Myocyte (in vitro differentiated cells): ENCODE data around the gene CMC1. TPM values are rescaled to one million over a fixed set of nuclear protein-coding genes. Genes with fewer than 3 reads are reported as not detected.

Experiments used
- DNase-seq: peaks from one replicate; pipeline ENCODE4 v3.0.0-alpha.2; 2012; ENCODE audit warnings: low read depth
- total RNA-seq: library from RNA; depleted of rRNA; stranded (reverse); fragments of >200 nt; gene quantifications from 2 replicates; pipeline ENCODE4 v1.2.3, GENCODE V29; 2014

The CMC1 gene
- total RNA-seq, 1 donor from 2014 or later, result 13.7 TPM

DNA sequence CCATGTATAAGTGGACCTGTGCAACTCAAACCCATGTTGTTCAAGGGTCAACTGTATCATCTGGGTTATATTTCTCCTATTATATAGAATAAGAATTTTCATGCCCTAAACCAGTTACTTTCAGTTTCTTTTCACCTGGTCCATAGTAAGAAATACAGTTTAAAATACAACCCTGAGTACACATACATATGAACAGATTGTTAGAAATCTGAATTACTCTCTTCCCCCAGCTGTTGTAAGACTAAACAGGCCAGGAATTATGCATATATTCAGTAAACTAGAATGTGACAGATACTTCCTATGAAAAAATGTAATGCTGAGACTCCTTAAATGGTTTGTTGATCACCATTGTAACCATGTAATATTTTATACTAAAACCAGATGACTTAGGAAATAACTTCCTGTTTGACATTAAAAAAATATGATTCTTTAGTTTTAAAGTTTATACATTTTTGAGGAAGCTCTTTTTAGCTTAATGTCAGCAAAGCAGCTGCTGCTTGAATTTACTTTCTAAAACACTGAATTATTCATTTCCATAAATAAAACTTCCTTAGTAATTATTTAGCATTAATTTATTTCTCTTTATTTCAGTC is 54.6 kb downstream of the CMC1 start:
- no peak for DNase-seq

DNA sequence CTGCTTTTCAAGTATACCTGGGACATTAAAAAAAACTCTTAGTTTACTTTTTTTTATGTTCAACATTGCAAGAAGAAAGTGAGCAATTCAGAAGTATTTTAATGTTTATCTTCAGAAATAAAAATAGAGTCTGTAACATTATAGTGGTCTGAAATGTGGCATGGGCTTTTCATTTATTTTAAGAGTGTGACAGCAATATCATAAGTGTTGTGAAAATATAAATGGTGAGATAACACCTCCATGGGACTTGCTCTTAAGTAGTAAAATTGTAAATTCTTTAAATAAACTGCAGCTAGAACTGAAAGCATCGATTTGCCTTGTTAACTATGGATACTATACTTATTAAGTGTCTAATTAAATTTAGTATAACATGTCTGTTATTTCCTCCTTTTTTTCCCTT is 58.3 kb downstream of the CMC1 start:
- no peak for DNase-seq

DNA sequence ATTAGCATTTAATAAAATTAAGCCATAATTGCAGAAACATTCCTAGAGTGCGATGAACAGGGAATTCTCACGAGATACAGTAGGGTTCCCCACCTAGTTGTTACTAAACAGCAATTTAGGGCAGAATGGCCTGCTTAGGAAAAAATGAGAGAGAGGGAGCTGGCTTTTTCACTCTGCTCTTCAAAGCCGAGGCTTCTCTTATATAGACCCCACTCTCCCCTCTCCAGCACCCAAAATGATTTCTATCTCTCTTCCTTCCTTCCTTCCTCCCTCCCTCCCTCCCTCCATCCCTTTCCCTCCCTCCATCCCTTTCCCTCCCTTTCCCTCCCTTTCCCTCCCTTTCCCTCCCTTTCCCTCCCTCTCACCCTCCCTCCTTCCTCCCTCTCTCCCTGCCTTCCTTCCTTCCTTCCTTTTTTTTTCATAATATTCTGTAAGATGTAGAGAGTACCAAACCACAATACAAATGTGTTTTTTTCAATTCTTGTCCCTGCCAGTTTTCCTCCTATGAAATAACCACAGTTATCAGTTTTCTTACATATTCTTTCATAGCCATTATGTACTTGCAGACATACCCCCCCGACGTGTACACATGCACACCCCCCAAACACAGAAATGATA is 59.0 kb downstream of the CMC1 start:
- DNase-seq, result no peak

DNA sequence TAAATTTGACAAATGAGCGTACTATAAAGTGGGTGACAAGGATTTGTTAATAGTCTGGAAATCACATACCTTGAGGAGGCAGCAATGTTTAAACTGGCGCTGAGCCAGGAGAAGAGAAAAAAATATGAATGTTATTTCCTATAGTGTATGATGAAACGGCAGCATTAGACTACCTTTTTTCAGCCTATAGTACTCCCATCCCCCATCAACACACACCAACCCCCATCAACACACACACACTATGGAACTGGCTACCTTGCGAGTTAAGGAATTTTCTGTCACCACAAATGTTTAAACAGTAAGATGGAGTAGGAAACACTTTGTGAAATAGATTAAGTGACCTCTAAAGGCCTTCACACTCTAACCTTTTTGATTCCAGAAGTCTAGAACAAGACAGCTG is 60.3 kb downstream of the CMC1 start:
- no peak for DNase-seq

DNA sequence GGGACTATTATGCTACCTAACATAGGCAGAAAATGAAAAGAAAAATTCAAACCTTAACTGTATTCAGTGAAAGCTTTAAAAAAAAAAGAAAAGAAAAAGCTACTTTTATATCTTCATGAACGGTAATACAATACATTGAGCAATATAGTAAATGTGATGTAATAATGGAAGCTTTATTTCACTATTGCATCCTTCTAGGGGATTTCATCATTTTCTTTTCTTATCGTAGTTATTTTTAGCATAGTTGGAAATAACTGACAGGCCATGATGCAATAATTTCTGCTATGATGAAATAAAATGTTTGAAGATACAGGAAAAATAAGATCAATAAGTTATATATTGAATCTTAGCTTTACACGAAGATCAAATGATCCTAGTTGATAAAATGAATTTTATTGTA is 66.8 kb downstream of the CMC1 start:
- DNase-seq, result no peak

DNA sequence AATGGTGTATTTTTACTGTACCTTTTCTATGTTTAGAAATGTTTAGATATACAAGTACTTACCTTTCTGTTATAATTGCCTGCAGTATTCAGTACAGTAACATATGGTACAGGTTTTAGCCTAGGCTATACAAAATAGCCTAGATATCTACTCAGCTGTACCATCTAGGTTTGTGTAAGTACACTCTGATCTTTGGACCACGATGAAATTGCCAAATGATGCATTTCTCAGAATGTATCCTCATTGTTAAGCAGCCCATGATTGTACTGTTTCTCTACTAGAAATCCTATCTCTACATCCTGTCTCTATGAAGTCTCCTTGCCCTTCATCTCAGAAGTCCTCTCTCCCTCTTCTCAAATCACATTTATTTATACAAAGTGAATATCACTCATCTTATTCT is 74.3 kb downstream of the CMC1 start:
- no peak for DNase-seq

DNA sequence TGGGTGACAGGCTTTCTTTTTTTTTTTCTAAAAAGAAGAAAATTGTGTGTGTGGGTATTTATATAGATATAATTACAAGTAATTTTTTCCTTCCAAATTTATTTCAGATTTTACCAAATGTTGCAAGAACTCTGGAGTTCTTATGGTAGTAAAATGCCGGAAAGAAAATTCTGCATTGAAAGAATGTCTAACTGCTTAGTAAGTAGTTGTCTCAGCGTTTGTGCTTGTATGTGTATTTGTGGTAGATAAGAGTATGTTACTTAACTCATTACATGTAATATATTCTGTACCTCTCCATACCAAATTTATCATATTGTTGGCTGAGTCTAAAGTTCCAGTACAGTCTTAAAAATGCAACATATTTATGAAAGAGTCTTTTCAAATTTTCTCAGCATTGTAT is 74.8 kb downstream of the CMC1 start:
- no peak for DNase-seq

DNA sequence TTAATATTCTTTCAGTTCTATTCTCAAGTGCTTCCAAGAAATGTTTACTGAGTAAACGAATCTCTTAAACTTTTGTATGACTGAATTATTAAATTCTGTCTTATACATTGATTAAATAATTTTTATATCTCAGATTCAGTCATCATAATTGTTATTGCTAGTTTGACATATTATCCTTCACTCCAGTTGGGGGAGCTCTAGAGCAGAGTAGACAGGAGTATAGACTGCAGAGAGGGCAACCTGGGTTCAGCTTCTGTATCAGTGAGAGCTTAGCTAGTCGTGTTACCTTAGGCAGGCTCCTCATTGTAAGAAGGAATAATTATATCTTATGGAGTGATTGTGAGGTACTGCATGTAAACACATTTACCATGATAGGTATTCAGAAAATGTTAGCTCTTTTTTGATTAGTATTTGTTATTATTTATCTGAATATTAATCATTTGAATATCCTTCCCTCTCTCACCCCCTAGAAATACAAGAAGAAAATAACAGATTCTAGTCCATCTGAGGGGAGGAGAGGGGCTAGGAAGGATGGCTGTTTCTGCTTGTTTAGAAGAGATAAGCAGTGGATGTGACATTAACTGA is 76.1 kb downstream of the CMC1 start:
- DNase-seq, result peak; percentile 59

DNA sequence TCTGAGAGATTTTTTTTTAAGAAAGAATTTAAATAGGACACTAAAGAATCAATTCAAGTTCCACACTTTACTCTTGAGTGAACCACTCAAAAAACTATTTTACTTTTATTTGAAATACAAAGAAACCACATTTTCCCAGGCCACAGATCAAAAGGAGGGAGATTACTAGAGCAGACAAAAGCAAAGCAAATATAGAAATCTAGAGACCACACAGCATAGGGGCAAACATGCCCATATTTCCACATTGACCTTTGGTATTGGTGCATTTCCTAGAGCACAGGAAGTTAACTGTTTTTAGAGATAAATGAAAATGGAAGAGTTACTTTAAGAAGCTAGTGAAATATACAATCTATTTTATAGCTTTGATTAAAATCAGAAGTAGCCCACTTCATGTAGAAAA is 79.6 kb downstream of the CMC1 start:
- DNase-seq, result no peak

DNA sequence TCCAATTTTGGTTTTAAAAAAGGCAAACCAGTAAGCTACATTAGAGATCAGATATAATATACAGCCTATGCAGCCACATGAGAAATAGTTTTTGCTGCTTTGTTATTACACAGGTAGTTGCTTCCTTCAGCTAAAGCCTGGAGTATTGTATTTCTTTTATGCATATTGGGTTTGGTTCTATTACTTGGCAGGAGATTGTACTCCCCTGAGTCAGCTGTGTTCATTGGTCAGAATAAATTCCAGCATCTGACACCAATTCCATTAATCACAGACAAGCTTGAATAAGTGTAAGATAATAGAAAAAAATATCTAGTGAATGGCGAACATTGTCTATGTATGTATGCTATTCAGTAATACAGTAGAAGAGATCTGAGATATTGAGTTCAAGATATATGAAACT is 81.0 kb downstream of the CMC1 start:
- peak; percentile 28 for DNase-seq

DNA sequence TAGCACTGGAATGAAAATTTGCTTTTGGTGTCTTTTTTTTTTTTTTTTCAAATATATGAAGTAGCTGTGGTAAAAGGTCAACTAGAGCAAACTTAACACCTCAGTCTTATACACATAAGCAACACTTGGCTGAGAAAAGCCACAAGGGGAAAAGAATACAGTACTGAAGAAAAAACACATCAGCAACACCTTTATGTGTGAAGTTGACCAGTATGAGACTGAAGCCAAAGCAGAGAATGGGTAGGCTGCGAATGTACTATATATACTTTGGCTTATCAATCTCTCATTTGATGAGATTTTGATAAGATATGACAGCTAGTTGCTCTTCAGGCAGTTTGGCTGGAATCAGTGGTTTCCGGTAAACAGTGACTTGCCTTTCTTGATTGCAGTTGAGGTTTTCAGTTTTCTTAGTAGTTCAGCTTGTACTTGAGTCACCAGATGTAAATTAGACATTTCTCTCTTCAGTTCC is 85.1 kb downstream of the CMC1 start:
- no peak for DNase-seq

DNA sequence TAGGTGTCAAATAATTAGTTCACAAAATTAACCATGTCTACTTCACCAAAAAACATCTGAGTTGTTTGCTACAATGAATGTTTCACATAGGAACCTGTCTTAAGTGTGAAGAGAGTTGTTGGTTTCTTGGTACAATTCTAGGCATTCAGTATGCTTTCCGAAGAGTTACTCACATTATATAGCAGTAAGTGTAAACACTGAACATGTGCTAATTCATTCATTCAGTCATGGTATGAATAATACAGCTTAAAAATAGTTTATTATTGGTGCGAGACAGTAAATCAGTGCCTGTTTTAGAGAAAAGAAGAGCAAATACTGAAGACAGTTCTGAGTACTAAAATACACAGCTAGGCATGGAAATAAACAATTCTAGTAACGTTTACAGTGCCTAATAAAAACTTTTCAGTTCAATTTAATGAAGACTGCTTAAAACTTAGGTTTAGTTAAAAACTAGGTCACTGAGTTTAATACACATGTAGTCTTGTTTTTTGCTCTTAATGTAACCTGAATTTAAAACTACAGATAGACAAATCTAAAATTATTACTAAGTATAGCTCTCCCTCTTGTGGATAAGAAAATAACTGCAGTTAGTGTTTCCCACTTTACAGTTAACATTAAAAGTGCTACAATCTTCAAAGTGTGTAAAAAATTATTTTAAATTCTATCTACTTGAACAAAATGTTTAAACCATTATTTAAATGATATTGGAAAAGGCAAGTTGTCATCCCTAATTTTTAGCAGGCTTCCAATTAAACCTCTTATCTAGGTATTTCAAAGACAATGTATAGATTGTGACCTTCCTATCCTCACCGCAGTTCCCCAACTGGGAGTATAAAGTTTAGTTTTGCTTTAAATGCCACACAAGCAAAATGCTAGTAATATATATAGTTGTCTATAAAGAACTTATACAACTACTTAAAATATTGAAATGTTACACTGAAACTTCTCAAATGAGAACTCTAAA is 87.1 kb downstream of the CMC1 start:
- DNase-seq, result peak; percentile 37

DNA sequence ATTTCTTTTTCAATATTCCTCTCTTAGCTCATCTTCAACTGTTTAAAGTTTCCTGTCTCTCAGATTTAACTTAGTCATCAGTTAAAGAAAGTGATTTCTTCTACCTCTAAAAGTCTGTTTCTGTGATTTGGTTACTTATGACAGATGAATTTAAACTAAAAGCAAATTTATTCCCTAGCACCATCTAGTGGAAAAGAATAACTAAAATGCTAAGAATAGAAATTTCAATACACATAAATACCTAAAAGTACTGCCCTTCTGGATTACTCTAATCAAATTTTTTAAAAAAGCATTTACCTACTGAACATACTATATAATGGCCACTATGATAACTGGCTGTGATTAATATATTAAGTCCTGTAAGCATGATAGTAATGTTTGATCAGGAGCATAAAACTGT is 93.1 kb downstream of the CMC1 start:
- peak; percentile 6 for DNase-seq

DNA sequence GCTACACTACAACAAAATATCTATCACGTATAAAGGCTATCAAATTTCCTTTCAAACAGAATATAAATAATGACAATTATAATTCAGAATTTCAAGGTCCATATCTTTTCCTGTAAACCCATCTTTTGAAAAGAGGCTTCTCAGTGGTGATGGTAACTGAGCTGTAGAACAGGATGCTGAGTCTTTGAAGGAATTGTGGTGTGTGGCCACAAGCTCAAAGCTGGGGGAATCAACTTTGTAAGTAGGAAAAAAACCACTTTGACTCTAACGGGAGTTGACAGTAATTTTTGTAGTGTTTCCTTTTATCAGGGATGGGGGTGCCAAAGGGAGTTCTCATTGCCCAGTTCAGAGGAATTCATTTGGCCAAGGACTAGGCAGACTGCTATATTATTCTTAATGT is 93.8 kb downstream of the CMC1 start:
- DNase-seq, result no peak

DNA sequence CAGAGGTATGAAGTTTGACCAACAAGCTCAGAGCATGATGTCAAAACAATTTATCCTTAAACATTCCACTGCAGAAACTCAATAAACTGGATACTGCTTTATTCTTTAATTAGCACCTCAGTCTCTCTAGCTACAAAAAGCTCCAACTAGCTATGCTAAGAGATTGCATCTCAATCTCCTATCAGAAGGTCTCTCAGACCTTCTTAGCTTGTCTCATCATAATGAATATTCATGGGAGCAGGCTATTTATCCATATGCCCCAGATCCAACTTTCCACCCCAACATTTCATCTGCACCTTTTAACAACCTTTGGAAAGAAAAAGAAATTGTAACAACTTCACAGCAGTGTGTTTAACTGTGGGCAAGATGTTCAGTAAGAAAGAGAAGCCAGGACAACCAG is 95.8 kb downstream of the CMC1 start:
- DNase-seq, result no peak

DNA sequence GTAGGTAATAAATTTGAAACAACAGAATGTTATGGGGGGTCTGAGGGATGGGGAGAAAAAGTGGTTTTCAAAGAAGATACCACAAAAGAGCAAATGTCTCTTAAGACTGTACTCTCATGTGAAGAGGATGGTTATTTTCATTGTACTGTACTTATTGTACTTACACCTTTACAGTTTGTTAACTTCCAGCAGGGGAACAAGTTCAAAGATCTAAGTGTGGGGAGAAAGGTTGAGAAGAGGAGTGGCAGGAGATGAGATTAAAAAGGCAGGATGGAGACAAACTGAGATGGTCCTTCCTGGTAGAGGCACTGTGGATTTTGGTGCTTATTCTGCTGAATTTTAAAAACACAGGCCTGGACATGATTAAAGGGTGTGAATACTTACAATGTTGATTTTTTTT is 101.7 kb downstream of the CMC1 start:
- no peak for DNase-seq

DNA sequence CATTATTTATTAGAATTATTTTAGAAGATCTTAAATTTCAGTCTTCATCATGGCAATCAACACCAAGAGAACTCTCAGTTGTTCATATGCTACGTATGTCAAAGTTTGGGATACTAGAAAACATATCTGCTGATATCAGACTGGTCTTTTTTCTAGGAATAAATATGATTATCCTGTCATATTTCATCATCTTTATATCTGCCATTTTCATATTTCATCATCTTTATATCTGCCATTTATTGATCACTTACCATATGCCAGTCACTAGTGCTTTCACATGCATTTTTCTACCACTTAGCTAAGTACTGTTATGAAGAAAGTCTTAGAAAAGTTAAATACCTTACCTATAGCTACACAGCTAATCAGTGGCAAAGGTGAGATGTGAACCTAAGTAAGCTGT is 104.3 kb downstream of the CMC1 start:
- DNase-seq, result no peak

DNA sequence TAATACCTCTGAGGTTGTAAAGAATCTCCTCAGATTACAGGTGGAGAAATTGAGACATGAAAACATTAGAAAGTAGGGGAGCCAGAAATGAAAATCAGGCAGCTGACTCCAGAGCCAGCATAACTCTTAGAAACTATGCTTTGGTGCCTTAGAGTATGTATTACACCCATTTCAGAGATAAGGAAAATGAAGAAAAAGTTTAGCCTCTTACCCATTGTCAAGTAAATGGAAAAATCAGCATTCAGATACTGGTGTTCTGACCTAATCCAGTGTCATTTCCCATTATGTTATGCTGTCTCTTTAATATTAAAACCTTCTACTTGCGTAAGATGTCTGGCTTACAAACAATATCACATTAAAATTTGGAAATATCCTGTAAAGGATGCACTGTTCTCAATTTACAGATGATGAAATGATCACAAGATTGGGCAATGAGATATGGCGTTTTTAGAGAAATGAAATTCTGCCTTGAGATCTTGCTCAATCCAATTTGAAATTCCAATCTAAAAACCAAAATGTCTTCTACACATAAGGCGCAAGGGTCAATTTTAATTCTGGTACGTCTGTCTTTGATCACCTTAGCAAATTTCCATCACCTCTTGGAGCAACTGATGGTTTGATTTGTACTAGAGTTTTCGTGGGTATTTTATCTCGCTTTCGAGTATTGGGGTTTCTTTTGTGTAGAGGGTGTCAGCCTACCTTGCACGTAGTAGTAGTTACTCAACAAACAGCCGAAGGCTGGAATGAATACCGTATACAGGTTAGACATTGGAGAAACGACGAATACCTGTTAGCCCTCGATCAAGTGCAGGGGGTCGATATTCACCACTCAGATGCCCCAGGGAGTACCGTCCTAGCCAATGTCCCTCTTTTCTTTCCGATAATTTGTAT is 106.2 kb downstream of the CMC1 start:
- peak; percentile 29 for DNase-seq

DNA sequence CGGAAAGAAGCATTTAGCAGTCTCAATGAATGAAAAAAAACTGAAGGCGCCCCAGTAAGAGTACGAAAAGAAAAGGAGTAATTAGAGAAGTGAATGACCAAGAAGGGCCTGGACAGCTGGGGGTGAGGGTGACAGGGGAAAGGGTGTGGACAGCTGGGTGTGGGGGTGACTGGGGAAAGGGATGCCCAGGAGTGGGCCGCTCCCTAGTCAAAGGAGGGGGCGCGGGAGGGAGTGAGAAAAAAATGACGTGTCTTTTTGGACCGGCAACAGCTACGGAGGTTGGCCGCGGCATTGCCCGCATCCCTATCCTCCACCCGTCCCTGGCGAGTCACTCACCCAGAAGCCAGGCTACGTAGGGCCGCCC is 106.8 kb downstream of the CMC1 start:
- peak; percentile 95 for DNase-seq

DNA sequence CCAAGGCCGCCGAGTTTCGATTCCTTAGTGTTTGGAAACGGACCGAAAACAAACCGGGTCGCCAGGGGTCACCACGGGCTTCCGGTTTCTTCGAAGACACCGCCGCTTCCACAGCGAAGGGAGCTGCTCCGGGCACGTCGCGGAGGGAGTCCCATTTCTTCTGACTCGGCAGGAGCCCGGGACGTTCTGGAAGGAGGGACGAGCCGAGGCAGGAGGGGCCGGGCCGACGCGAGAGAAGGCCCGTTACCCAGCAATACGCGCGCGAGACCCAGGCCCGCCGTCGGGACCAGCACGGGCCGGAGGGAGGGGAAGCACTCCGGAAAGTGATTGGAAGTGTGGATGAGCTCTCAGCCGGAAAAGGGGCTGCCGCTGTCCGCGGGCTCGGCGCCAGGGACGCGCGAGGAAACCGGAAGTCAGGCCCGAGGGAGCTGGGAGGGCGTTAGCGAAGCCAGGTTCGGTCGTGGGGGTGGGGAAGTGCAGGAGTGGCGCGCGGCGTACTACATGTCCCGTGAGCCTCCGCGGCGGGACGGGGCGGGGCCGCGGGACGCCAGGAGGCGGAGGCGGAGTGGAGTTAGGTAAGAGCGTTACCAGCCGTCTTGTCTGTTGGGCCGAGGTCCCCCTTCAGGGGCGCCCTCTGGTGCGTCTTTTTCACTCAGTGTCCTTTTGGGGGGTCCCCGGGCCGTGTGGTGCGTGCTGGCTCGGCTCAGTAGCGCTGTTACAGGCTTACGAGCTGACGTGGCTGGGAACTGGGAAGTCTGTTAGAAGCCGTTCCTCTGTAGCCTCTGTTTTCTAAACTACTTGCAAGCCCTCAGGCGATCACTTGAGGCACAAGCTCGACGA is 107.4 kb downstream of the CMC1 start, which contains the start of the genes AZI2 and ZCWPW2:
Gene AZI2, minus strand, starts transcription at position 196 of the 840 bp plus-strand sequence. CDS start 8,207 bp downstream, outside the sequence.
Gene ZCWPW2, plus strand, starts transcription at position 93 of the 840 bp plus-strand sequence. CDS start 64,348 bp downstream, outside the sequence.
- peak; percentile 96 for DNase-seq
